NCI-H510A (cell line): ENCODE measurements around the gene OSBPL10.
"Not testable (repeated sequence)": the region's sequence is repeated elsewhere in the genome, so short reads cannot be mapped to it uniquely, and the experiment has no call there.

Experiments
- DNase-seq: peaks from one replicate; lab custom pipeline; 2025; lab: John Stamatoyannopoulos, UW

OSBPL10 gene

DNA sequence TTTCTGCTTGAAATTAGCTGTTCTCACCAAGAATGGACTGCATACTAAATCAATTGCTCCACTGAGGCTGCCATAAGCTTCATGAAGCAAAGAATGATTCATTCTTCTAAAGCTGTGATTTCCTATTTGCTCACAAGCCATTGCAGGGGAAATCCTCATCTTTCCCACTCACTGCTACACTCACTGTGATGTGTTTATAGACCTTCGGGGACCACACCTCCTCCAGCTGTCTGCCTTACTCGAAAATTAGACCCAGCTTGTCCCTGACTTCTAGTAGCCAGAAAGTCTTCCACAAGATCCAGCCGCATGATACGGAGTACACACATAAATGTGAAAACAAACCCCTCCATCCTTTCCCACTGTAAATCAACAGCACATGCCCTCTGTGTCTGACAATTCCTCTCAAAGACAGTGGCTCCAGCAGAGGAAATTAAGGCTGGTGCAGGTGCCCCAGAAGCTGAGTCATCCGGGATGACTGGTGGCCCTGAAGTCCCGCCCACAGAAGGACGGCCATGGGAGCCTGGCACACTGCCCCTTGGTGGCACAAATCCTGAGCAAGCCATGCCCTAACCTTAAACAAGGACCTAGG is 276.4 kb downstream of the OSBPL10 start:
- DNase-seq = peak; percentile 3

DNA sequence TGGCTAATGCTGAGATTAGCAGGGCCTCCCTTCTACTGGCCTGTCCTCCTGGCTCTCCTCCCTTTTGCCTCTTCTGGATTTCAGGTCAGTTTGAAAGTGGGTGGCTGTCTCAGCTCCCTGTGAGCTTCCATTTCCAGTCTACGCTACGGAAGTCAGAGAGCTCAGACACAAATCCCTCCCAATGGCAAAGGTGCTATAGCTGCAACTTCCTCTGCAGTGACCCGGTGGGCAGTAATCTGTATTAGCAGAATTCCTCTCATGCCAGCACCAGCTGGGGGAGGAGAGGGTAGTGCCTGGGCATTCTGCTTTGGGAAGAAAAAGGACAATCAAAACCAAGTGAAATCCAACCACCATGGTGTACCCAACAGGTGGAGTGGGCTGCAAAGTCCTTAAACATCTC is 276.9 kb downstream of the OSBPL10 start:
- DNase-seq = no peak

DNA sequence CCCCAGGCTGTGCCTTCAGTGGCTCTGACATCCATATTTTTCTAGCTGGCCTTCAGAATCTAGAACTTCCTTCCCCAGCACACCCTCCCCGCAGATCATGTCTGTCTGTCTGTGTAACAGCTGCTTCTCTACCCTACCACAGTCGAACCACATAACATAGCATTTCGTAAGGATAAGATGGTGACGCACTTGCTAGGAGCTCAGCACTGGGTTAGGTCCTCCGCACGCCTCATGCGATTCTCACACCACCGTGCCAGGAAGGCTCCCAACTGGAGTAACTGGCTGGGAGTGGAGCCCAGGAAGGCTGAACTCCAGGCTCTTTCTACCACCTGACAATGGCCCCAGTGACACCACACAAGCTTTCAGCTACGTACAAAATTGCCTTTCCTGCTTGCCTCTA is 279.8 kb downstream of the OSBPL10 start:
- no peak for DNase-seq

DNA sequence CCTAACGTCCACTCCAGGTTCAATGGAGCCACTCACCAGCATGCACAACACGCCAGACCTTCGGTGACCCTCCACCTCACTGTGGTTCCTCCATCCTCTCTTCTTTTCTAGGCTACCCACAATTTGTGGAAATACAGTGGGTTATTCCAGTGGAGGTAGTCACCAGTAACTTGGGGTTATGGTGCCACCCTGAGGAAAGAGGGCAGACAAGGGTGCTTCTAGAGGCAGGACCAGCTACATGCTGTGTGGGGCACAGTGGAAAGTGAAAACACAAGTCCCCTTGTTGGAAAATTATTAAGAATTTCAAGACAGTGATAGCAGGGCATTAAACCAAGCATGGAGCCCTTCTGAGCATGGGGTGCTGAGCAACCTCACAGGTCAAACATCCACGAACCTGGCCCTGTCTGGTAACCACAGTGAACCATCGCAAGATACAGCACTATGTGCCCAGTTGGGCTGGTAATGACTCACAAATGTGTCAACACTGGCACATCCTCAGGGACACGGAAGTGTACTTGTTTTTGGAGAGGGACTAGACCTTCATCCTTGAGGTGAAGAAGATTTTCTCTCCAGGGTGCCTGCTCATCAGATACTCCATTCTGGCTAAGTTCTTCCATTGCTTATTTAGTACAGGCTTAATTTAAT is 281.6 kb downstream of the OSBPL10 start:
- no peak for DNase-seq

DNA sequence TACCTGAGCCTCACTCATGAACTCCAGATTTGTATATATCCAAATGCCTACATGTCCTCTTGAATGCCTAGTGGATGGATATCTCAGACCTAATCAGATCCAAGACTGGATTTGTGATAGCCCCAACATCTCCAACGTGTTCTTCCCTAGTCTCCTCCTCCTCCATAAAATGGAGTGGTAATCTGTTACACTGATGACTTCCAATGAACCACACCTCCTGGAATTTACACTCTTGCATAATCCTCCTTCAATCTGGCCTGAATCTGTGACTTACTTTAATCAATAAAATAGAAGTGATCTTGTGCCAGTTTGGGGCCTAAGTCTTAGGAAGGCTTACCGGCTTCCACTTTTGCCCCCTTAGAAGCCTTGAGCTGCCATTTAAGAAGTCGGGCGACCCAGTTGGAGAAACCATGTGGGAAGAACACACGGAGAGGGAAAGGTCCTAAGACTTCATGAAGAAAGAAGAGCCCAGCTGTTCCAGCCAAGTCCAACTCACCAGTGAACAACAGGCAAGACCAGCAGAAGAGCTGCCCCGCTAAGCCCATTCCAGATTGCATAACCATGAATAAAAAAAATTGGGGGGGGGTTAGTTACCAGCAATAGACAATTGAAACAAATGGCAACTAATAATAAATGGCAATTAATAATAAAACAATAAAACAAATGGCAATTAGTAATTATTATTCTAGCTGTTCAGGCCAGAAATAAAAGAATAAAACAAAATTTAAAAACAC is 284.1 kb downstream of the OSBPL10 start:
- DNase-seq = no peak

DNA sequence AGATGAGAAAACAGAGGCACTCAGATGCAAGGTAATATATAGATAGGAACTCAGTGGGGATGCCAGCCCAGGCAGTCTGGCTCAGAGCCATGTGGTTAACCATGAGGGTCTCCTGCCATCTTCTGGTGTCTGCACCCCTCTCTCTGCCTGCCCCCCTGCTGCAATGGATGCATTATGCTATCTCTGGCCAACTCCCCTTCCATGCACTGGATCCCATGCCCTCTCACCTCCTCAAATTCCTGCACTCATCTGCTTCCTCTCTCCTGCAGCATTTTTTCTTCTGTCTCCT is 285.1 kb downstream of the OSBPL10 start:
- no peak for DNase-seq

DNA sequence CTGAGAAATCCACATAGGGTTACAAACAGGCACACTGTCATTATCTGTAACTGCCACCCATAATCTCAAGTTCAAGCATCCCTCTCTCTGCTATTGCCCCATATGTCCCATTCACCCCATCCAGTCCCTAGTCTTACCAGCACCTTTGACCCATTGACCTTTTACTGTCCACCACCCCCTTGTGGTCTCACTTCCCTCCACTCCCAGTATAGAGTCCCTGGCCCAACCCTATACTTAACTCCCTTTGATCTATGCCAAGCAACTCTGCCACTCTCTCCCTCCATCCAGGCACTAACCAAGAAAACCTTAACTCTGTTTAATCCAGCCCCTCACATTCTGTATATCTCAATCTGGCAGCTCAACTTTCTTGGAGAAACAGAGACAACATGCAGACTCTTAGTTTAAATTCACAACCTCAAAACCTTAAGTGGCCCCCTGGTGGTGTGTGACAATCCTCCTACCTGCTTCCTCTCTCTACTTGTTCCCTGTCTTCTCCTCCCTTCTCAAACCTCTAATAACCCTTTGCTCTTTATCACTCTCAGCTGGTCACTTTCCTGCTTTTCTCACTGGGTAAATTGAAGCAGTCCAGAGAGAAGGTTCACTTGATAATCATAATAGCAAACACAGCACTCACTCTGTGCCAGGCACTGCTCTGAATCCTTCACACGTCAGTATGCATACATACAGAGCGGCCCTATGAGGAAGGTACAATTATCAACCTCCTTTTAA is 285.6 kb downstream of the OSBPL10 start:
- no peak for DNase-seq

DNA sequence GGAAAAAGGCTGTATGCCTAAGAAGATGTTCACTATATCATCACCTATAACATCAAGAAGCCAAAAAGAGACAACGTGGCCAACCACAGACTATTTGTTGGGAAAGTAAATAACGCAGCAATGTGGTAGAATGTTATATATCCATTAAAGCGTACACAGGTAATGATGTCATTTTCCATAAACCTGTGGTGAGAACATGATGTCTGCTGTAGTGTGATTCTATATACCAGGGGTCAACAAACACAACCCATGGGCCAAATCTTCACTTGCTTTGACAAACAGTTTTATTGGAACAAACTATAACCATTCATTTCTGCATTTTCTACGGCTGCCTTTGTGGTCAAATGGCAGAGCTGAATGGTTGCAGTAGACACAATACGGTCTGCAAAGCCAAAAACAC is 287.7 kb downstream of the OSBPL10 start:
- DNase-seq = no peak

DNA sequence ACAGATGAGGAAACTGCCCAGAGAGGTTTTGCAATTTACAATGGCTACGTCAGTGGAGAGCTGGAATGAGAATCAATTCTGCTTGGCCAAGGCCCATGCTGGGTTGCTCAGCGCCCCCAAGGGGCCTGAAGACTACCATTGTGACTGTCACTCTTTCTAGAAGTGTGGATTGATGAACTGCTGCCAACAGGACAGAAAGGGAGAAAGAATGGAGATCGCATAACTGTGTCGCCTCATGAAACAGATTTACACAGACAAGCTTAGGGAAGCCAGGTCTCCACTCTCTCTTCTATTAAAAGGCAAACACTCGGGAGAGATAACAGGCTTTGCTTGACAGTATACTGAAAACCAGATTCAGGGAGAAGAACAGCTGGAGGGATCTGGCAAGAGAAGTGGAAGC is 288.3 kb downstream of the OSBPL10 start:
- DNase-seq = no peak

DNA sequence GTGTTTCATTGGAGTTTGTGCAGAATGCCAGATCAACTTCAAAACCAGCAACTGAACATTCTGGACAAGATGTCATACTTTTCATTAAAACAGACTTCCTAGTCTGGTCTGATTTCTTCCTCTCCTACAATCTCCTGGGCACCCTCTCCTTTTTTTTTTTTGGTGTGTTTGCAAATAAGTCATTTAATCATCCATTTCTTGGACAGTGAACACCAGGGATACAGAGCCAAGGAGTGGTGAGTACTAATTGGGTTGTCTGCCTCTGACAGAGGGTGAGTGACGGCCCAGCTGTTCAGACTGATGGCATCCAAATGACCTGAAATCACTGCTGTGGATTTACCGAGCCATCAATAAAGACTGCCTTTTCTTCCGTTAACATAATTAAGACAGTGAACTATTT is 290.3 kb downstream of the OSBPL10 start:
- DNase-seq = no peak

DNA sequence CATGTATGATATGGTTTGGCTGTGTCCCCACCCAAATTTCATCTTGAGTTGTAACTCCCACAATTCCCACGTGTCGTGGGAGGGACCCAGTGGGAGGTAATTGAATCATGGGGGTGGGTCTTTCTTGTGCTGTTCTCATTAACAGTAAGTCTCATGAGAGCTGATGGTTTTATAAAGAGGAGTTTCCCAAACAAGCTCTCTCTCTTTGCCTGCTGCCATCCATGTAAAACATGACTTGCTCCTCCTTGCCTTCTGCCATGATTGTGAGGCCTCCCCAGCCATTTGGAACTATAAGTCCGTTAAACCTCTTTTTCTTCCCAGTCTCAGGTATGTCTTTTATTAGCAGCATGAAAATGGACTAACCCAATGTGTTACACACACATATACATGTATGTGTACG is 291.5 kb downstream of the OSBPL10 start:
- not testable (repeated sequence) for DNase-seq

DNA sequence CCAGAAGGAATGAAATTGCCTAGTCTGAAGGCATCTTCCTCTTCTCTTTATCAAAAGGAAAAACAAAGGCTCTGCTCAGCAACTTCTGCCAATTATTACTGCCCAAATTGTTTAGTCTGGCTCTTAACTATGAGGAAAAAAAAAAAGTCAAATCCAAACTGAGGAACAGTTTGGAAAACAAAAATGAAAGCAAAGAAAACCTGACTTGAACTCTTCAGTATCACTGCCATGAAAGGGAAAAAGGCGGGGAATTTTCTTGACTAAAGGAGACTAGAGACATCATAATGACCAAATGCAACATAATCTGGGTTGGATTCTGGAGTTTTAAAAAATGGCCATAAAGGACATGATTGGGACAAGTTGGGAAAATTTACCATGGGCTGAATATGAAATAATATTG is 292.1 kb downstream of the OSBPL10 start:
- no peak for DNase-seq

DNA sequence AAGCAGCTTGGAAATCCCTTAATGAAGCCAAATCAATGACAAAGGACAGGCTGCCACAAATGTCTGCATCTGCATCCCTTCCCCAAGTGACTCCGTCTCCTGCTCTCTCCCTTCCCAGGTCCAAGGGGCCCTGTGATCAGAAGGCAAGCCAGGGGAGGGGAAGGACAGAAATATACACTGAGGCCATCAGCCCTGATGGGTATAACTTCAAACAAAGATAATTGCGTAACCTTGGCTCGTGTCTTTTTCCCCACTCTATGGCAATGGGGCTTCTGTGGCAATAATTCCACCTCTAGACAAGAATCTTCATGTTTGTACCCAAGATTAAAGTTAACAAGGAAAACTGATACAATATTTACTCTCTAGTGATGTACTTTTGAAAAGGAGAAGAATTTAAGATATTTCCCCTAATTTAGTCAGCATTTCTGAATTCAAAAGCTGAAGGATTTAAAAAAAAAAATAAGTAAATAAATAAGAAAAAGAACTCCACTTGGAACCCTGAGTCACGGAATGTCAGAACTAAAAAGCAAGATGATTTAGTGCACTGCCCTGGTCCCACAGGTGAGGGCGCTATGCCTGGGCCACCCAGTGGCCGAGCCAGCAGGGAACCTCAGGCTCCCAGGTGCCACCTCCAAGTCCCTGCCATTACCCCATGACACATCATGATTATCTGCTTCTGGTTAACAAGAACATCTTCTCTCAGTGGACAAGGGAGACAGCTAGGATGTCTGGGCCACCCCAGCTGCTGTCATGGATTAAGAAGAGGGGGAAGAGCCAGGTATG is 293.9 kb downstream of the OSBPL10 start:
- no peak for DNase-seq

DNA sequence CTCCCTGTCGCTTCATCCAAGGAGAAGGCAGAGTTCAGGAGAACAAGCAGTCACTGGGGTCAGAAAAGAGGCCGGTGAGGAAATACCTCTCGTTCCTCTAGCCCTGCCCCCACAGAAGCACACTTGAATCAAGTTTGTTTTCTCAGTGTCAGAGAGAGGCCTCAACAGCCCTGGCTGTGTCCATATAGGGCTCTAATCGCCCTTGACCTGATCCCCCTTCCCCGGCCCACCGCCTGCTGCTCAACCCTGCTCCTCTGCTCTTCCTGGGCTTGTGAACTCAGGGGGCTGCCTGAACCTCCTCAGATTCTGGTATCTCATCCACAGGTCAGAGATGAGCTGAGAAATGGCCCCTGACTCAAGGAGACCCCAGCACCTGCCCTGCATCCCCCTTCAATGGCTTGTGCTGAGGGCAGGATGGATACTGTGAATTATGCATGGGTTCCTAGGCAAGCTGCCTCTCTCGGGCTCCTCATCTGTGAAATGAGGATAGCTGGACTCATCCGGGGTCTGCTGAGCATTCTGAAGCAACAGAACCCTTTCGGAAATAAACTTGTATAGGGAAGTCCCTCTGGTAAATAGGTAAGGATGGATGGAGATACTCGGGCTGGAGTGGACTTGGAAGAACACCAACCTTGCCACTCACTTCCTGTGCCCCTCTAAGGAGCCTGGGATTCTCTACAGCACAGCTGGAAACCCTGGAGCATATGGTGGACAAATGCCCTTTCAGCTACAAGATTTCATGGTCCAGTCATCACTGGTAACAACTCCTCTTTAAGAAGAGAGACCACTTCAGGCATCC is 300.8 kb downstream of the OSBPL10 start:
- DNase-seq = peak; percentile 14

DNA sequence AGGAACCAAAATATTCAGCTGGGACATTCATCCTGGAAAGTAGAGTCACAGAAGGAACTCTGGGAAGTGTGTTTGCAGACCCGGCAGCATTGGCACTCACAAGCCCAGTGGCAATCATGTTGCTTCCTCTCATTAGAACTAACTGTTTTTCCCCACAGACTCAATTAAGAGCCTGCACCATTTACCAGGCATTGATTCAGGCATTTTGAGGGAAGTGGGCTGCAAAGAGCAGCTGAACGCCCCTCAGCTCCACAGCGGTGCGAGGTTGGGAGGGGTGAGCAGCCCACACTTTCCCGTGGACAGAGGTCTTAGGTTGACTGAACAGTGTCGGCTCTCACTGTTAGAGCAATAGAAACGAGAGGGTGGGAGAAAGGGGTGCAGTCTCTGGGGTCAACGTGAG is 304.5 kb downstream of the OSBPL10 start:
- DNase-seq = no peak

DNA sequence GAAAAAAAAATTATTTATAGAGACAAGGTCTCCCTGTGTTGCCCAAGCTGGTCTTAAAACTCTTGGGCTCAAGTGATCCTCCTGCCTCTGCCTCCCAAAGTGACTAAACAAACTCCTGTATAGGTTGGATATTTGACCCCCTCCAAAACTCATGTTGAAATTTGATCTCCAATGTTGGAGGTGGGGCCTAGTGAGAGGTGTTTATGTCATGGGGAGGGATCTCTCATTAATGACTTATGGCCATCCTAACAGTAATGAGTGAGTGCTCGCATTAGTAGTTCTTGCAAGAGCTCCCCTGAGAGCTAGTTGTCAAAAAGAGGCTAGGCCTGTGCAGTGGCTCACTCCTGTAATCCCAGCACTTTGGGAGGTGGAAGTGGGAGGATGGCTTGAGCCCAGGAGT is 307.1 kb downstream of the OSBPL10 start:
- no peak for DNase-seq

DNA sequence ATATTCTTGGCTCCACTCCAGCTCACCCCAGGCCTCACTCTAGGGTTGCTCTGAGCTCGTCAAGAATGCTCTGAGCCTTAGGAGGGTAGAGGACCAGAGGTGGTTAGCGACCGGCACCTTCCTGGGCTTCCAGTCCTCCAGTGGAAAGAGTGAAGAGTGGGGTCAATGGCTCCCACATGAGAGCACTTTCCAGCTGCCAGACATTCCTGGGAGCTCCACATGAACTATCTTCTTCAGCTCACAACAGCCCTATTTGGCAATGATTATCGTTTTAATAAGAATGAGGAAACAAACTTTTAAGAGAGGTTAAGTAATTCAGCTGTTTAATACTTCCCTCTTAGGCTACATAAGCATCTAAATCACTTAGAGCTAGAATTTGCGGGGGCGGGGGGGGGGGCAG is 309.1 kb downstream of the OSBPL10 start:
- no peak for DNase-seq

DNA sequence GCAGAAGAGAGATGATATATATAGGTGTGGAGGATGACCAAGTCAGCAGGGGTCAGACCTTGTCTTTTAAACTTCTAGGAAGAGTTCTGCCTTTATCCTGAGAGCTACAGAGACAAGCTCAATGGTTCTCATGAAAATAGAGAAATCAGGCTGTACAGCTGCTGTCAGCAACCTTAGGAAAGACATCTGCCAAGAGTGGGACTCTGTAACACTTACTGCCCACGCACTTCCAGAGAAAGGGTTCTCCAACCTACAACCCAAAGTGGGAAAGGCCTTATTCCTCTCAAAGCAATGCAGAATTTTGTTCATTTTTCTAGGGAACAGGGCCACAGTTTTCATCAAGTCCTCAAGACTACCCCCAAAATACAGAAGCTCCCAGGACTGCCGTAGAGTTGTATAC is 309.6 kb downstream of the OSBPL10 start:
- no peak for DNase-seq

DNA sequence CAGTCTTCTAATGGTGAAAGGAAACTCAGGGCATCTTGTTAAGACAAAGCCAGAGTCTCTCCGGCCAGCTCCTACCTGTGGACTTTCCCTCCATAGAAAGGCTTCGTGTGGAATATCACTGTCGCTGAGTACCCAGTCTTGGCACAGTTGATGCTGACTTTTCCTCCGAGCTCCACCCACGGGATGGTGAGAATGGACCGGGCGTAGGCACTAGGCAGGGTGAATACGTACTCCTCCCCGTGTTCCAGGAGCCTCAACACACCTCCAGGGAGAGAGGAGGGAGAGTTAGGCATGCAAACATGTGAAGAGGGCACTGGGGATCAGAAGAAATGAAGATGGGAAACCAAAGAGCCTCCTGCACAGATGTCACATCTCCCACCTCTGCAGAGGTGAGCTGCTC is 310.3 kb downstream of the OSBPL10 start:
- DNase-seq = no peak

DNA sequence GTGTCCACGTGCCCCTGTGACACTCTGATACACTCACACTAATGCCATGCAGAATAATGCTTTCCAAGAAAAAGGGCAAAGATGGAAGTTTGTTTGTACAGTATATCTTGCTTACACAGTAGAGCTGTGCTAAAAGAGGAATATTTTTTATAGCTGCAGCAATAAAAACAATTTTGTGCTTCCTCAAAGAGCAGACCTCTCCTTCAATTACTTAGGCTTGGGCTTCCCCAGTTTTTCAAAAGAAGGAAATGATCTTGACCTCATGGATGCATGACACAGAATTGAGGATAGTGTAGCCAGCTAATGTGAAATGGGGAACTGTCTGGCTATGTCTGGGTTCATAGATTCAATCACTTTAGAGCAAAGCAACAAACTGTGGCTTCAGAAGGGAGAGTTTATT is 310.9 kb downstream of the OSBPL10 start:
- DNase-seq = no peak

DNA sequence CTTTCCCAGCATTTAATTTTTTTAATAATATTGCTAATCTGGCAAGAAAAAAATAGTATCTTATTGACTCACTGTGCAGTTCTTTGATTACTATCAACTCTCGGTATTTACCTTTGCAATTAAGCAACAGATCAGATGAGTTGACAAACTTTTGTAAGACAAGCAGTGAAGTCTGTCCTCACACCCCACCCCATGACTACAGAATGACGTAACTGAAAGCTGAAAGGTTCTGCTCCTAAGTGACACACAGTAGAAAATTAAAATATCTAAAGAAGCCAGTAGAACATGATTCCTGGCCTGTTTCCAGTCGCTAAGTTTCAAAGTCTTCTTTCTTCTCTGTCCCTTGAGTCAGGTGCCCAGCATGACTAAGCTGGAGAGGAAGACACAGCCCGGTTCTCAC is 312.8 kb downstream of the OSBPL10 start:
- DNase-seq = no peak

DNA sequence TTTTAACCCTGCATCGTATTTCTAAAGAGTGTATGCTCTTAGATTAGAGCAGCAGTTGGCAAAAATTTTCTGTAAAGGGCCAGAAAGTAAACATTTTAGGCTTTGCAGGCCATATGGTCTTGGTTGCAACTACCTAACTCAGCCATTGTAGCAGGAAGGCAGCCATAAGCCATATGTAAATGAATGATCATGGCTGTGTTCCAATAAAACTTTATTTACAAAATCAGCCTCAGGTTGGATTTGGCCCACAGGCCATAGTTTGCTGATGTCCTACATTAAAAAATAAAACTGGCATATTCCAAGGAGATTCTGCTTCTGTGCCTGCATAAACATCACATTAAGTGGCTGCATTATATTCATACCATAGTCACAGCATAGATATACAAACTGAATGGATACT is 313.5 kb downstream of the OSBPL10 start:
- DNase-seq = no peak
